ENCODE results near the gene MARCHF6.
"Not testable (repeated sequence)": the region's sequence is repeated elsewhere in the genome, so short reads cannot be mapped to it uniquely, and the experiment has no call there.

The MARCHF6 gene

GRCh38 chr5:10352430-10353240, 860 bp upstream of the MARCHF6 start:
- DNase-seq = peak; percentile 52

DNA sequence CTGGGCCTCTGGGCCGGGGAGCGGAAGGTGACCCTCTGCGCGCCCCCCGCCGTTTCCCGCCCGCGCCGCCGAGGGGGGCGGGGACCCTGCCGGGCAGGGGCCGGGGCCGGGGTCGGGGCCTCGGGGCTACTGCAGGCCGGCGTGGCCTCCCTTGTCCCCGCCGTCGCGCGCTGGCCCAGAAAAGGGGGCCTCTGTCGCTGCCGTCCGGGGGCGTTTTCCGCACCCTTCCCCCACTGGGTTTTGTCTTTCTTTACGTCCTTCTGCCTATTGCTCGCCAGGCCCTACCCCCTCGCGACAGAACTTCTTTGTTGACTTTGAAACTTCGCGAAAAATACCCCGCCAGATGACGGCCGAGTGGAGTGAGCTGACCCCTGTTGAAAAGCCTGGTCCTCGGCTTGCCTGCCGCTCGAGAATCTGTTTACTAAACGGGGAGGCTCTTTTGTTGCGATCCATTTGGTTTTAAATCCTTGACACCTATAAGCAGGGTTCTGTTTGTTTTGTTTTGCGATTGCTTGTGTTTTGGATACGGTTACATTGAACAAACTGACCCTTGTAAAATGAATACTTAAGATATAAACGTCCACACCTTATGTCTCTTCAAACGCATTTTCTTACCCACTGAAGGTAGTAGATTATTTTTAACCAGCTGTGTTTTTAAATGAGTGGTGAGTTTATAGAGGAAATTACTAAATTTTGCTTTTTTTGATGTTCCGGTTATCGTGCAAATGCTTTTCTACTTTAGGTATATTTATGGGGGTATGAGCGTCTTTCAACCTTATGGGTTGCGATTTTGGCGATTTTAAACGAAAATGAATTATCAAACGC, 765 bp downstream of the MARCHF6 start:
- no peak for DNase-seq

DNA sequence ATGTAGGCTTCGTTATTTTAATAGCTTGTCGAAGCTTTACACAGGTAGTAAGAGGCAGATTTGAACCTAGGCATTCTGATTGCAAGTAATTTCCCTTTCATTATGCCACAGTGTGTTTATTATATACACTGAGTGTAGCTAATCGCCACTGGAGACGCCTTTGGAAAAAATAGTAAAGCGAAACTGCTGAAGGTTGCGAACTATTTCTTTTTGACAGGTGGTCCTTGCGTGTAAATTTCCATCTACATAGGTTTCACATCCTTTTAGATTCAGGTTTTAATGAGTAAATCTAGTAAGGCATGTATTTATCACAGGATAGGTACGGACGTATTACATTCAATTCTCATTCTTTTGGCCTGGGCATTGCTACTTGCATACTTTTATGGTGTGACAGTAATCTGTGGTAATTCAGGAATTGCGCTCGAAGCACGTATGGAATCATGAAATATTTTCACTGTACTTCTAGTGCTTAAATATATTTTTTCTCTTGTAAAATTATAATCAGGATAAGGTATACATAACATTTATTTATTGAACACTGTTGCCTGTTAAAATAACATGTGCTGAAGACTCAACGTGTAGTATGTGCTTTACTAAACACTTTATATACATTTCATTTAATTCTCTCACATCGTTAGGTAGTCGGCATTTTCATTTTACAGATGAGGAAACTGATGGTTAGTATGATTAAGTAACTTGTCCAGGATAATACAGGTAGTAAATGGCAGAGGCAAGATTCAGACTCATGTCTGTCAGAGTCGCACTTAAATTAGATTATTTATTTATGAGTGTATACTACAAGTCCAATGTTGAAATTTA, 1.8 kb downstream of the MARCHF6 start:
- no peak for DNase-seq

DNA sequence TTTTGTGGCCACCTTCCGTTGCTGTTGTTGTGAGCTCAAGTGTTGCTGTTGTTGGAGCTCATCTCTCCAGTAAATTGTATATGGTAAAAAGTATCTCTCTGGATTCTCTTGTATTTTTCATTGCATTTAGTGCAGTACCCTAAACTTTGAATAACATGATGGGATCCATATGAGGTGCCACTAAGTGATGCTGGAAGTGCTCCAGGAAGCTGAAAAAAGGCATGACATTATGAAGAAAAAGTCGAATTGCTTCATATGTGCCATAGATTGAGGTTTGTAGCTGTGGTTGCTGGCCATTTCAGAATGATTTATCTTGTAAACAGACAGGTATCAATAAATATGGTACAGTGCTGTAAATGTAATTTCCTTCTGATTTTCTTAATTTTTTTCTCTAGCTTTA, 5.5 kb downstream of the MARCHF6 start:
- DNase-seq = no peak

DNA sequence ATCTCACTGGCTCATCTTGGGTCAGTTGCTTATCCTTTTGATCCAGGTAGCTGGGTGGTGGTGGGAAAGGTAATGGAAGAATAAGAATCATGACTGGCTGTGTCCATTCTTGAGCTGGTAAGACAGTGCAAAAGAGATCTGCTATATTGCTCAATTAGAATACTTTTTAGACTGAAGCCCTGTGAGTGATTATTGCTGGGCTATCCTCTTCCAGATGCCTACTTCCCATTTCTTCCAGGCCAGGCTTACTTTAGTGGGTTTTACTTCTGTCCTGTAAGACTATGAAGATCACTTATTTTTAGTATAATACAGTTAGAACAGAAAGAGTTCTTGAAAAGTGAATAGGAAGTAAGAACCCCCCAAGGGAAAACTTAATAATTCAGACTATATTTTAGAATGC, 7.2 kb downstream of the MARCHF6 start:
- DNase-seq = no peak

- DNase-seq = no peak
Measured at GRCh38 chr5:10363519-10364185, 10.2 kb downstream of the MARCHF6 start.

DNA sequence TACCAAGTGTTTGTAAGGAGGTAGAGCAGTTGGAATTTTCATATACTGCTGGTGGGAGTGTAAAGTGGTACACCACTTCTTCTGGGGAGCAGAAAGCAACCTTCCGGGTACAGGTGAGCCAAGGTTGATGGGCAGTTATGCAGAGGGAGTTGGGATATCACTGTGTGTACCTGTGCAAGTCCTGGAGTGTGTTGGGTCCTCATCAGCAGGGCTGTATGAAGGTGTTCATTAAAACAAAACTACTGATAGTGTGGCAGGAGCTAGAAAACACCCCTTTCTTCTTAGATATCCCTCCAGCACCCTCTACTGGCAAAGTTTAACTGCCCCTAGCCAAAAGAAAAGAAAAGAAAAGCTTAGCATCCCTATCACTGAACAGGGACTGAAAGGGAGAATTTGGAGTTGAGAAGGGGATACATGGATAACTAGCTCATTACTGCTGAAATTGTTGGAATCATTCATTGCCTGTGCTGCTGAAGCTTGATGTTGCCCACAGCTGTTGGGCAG, 10.7 kb downstream of the MARCHF6 start:
- peak; percentile 41 for DNase-seq

- DNase-seq = no peak
Measured at GRCh38 chr5:10365782-10366181, 12.3 kb downstream of the MARCHF6 start.

DNA sequence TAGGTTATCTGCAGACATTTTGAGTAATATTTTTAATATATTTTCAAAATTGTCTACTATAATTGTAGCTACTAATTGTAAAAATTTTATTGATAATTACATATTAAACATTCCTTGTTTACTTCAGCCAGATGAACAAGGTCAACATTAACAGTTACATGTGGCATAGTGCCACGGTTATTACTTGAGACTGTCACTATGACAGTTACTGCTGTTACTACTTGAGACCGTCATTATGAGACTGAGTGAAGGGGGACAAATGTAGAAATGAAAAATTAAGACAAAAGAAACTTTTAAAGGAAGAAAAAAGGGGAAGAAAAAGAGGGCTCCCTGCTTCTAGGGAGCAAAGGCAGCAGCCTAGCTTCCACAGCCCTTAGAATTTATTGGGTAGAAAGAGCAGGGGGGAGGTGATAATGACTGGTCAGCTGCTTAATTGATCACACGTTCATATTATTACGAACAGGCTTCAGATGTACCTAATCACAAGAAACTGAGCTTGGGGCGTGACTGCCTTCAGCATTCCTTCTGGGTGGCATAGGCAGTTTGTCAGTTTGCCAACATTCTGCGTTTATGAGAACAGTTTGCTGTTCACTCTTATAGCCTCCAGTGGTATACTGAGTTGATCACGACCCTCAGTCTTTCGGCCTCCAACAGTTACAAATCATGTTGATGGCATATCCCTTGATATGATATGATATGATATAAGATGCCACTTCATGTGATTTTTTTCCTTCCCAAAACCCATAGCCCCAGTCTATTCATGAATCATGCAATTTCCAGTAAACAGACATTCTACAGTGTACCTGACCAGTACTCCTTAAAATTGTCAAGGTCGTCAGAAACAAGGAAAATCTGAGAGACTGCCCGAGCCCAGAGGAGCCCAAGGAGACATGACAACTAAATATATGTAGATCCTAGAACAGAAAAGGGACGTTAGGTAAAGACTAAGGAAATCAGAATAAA, 13.1 kb downstream of the MARCHF6 start:
- no peak for DNase-seq

GRCh38 chr5:10367579-10367978, 14.1 kb downstream of the MARCHF6 start:
- no peak for DNase-seq

- DNase-seq = no peak
Measured at GRCh38 chr5:10370931-10371330, 17.4 kb downstream of the MARCHF6 start.

GRCh38 chr5:10371369-10371768, 17.9 kb downstream of the MARCHF6 start:
- DNase-seq = not testable (repeated sequence)

DNA sequence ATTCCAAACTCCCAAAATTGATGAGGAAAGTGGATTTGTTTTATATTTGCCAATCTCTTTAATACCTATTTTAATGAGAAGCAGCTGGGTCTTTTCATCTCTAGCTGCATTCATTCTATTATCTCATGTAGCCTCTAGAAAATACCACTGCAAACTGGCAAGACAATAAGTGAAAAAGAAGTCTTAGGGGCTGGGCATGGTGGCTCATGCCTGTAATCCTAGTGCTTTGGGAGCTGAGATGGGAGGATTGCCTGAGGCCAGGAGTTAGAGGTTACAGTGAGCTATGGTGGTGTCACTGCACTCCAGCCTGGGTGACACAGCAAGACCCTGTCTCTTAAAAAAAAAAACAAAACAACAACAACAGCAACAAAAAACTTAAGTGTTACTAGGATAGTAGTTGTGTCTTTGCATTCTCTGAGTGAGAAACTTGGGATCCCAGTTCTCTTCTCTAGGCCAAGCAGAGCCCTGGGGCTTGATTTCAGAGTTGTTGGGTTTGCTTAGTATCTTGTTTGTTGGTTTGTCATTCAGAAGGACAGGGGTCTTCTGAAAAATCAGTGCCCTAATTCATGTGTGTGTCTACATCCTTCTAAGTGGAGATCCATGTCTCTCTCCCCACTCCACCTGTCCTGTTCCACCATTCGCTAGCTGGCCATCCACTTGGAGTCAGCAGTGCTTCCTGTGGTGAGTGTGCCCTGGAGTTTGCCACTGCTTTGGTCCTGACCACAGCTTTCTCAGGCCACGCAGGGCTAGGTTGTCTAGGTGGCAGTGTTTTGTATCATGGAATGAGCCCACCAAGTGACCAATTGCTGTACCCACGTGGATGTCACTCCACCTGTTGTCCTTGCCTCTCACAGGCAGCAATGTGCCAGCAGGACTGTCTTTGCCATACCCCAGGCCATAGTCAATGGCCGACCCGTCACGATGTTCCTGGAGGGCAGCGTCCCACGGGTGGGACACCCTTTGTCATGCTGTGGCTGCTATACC, 19.5 kb downstream of the MARCHF6 start:
- DNase-seq = no peak

- DNase-seq = no peak
Measured at GRCh38 chr5:10374046-10375022, 20.8 kb downstream of the MARCHF6 start.

- not testable (repeated sequence) for DNase-seq
Measured at GRCh38 chr5:10375146-10375545, 21.7 kb downstream of the MARCHF6 start.

GRCh38 chr5:10376544-10376943, 23.0 kb downstream of the MARCHF6 start:
- DNase-seq = no peak

DNA sequence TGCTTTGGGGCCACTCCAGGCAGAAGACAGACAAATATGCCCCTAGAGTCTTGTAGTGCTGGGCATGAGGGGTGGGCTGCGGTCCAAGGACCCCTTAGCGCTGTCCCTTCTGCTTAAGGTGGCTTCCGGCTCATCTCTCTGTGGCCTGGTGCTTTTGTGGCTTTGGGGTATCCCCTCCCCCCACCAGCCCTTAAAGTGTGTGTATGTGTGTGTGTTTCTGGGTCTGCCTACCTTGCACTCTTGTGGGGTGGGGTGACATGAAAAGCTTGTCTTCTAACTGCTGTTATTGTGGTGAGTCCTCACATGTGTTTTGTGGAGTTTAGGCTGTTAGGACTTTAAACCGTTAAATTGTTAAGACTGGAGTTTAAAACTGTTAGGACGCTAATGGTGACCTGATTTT, 23.6 kb downstream of the MARCHF6 start:
- DNase-seq = no peak

DNA sequence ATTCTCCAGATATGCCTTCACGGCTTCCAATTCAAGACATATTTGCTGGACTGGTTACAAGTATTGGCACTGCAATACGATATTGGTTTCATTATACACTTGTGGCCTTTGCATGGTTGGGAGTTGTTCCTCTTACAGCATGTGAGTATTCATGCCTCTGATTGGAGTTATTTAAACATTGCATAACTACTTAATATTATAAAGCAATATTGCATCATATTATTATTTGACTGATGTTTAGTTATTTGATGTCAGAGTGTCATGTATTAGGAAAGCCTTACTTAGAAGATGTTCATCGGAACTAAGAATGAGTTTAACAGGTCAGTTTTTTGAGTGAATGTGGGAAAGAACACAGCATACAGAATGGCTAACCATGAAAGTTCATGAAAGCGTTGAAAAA, 28.3 kb downstream of the MARCHF6 start:
- no peak for DNase-seq

- no peak for DNase-seq
Measured at GRCh38 chr5:10384483-10384882, 31.0 kb downstream of the MARCHF6 start.
